Fibroblast of villous mesenchyme (primary cell): ENCODE results near the gene NDUFA1. TPM values are rescaled to one million over a fixed set of nuclear protein-coding genes. Genes with fewer than 3 reads are reported as not detected.

Experiments
- DNase-seq: peaks from one replicate; pipeline ENCODE4 v3.0.0-alpha.2; 2010; ENCODE audit warnings: low read depth
- H3K4me3 ChIP-seq: 2 replicates; pipeline ENCODE4 v1.5.1; 2011; ENCODE audit warnings: low read depth, mild to moderate bottlenecking, low read length
- total RNA-seq: library from RNA; depleted of rRNA; stranded (reverse); fragments of >200 nt; gene quantifications from 2 replicates; pipeline ENCODE4 v1.2.3, GENCODE V29; 2012
- TF ChIP-seq, protein P1 (sequence below): IDR thresholded peaks from 2 replicates; pipeline ENCODE4 v1.5.1; 2012; ENCODE audit warnings: low read depth, mild to moderate bottlenecking, low read length; ENCODE audit not compliant: insufficient read depth

NDUFA1 gene
- total RNA-seq, 1 donor, result 67.8 TPM

DNA sequence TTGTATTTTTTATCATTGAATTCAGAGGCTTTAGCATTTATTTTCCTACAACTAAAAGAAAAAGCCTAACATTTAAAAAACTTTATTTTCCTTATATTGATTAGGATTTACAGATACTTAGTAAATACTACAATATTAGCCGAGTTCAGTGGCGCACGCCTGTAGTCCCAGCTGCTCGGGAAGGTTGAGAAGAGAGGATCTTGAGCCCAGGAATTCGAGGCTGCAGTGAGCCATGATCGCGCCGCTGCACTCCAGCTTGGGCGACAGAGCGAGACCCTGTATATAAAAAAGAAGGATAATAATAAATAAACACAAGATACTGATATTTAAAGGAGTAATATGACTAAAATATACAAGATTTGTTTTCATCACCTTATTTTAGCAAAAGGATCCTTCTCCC is 18.2 kb upstream of the NDUFA1 start:
- no peak for DNase-seq
- TF ChIP-seq, protein P1, sequence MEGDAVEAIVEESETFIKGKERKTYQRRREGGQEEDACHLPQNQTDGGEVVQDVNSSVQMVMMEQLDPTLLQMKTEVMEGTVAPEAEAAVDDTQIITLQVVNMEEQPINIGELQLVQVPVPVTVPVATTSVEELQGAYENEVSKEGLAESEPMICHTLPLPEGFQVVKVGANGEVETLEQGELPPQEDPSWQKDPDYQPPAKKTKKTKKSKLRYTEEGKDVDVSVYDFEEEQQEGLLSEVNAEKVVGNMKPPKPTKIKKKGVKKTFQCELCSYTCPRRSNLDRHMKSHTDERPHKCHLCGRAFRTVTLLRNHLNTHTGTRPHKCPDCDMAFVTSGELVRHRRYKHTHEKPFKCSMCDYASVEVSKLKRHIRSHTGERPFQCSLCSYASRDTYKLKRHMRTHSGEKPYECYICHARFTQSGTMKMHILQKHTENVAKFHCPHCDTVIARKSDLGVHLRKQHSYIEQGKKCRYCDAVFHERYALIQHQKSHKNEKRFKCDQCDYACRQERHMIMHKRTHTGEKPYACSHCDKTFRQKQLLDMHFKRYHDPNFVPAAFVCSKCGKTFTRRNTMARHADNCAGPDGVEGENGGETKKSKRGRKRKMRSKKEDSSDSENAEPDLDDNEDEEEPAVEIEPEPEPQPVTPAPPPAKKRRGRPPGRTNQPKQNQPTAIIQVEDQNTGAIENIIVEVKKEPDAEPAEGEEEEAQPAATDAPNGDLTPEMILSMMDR, result no peak
- H3K4me3 ChIP-seq, result peak overlapping the region; percentile 42

DNA sequence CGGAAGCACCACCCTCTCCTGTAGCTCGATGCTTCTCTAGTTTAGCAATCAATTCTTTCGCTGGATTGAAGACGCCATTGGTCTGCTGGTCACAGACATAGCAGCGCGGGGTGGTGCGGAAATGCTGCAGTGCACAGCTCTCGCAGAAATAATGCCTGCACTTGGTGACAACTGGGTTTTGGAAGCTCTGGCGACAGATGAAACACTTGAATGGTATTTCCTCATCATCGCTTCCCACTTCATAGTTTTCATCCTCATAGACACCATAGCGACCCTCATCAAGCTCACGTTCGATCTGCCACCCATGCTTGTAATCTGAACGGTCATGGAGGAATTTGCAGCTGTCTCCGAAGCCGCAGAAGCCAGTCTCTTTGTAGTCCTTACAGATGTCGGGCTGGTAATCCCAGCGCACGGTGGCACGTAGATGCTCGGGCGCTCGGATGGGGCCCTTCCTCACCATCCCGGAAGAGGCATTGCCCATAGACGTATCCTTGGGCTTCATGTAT is 953 bp upstream of the NDUFA1 start:
- DNase-seq, result peak; percentile 31
- peak overlapping the region; percentile 81 for H3K4me3 ChIP-seq
- TF ChIP-seq, protein P1, result no peak

DNA sequence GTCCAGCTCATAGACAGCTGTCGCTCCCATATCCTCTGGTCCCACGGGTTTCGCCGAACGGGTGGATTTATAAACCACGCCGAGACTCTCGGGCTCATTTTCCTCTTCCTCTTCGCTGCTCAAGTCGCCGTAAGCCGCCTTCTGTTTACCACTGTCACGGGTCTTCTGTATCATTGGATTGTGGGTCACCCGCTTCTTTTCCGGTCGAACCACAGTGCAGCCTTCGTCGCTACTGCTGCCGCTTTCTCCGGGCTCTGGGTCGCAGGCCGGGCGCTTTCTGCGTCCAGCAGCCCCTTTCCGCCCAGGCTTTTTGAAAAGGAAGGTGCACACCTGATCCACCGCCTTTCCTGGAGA is 410 bp upstream of the NDUFA1 start:
- H3K4me3 ChIP-seq, result peak overlapping the region; percentile 81
- TF ChIP-seq, protein P1, result no peak
- no peak for DNase-seq

DNA sequence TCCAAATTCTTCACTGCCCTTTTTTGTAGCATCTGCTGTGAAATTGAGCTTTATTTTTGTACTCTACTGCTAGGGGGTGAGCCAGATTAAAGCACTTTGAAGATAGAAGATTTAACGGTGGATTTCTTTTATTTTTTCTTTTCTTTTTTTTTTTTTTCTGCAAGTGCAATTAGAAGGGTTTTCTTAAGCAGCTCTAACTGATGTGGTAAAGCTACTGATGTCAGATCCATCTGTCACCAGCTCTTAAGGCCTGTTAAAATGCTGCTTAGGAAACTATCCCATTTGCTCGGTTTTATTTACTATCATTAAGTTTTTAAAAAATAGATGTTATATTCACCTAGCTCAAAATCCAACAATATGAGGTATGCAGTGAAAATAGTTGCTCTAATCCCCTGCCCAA is 7.1 kb downstream of the NDUFA1 start:
- no peak overlapping the region for H3K4me3 ChIP-seq
- no peak for DNase-seq

DNA sequence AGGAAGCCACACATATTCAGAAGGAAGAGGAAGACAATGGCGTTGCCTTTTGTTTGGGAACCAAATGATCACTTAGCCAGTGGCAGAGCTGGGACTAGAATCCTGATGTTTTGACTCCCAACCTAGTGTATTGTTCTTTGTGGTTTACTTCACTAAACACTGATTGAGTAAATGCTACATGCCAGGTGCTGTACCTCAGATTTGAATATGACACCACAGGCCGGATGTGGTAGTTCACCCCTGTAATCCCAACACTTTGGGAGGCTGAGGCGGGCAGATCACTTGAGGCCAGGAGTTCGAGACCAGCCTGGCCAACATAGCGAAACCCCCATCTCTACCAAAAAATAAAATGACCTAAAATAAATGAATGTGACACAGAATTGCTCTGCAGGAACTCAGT is 8.4 kb downstream of the NDUFA1 start:
- no peak for DNase-seq
- H3K4me3 ChIP-seq, result no peak overlapping the region
- TF ChIP-seq, protein P1, result no peak

More for the DNA sequence above, 7.1 kb downstream of the NDUFA1 start:
- TF ChIP-seq, protein P1, result no peak

DNA sequence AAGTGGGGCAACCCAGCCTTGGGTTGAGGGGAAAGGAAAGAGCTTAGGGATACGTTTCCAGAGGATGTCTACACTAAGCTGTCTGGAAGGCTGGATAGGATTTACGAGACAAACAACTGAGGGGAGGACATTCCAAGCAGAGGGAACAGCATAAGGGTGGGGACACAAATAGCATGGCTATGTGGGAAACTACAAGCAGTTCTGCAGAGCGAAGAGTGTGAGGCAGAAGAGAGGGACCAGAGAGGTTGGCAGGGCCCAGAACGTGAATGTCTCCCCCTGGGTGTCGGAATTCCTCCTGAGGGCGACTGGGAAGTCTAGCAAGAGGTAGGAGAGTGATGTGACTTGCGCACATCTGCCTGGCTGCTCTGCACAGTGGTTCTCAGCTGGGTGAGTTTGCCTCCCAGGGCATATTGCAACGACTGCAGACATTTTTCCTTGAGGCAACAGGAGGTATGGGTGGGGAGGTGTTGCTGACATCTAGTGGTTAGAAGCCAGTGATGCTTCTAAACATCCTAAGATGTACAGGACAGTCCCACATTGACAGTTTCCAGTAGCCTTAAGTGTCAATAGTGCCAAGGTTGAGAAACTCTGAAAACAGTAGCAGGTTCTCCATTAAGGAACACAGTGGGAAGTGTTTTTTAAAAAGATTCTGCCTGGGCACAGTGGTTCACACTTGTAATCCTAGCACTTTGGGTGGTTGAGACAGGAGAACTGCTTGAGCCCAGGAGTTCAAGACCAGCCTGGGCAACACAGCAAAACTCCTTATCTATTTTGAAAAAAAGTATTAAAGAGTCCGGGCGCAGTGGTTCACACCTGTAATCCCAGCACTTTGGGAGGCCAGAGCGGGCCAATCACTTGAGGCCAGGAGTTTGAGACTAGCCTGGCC is 9.2 kb downstream of the NDUFA1 start:
- TF ChIP-seq, protein P1, result peak; percentile 73
- H3K4me3 ChIP-seq, result no peak overlapping the region
- peak; percentile 69 for DNase-seq
